ENCODE results near the gene RAPGEF1.

RAPGEF1 gene

GRCh38 chr9:131688377-131688776, 51.5 kb downstream of the RAPGEF1 start:
- TF ChIP-seq YY1 (IDR thresholded peaks at IDR 0.05; ENCODE audit: low read depth) (no peak), FOXM1 (IDR thresholded peaks at IDR 0.05; ENCODE audit: borderline replicate concordance, low read depth) (no peak), USF1 (IDR thresholded peaks at IDR 0.05) (no peak), NFIC (IDR thresholded peaks at IDR 0.05) (no peak), CREB1 (IDR thresholded peaks at IDR 0.05; ENCODE audit: low read depth) (no peak)

GRCh38 chr9:131685753-131686706, 53.8 kb downstream of the RAPGEF1 start:
- TF ChIP-seq MAX (IDR thresholded peaks at IDR 0.05) (no peak), TCF12 (IDR thresholded peaks at IDR 0.05; ENCODE audit: low read depth) (no peak), REST (IDR thresholded peaks at IDR 0.05; ENCODE audit: low read depth) (no peak), CEBPB (IDR thresholded peaks at IDR 0.05) (no peak)

GRCh38 chr9:131682261-131682660, 57.6 kb downstream of the RAPGEF1 start:
- no peak for TF ChIP-seq CREB1 (IDR thresholded peaks at IDR 0.05; ENCODE audit: low read depth)
- TF ChIP-seq TCF12 (IDR thresholded peaks at IDR 0.05; ENCODE audit: low read depth) = no peak
- no peak for TF ChIP-seq EP300 (IDR thresholded peaks at IDR 0.05; ENCODE audit: borderline replicate concordance)
- no peak for TF ChIP-seq USF1 (IDR thresholded peaks at IDR 0.05)
- no peak for TF ChIP-seq FOXM1 (IDR thresholded peaks at IDR 0.05; ENCODE audit: borderline replicate concordance, low read depth)
- no peak for TF ChIP-seq CEBPB (IDR thresholded peaks at IDR 0.05)
- TF ChIP-seq TEAD4 (IDR thresholded peaks at IDR 0.05) = no peak
- no peak for TF ChIP-seq EGR1 (IDR thresholded peaks at IDR 0.05)
- TF ChIP-seq YY1 (IDR thresholded peaks at IDR 0.05; ENCODE audit: low read depth) = no peak
- TF ChIP-seq ZBTB7A (IDR thresholded peaks at IDR 0.05; ENCODE audit: low read depth) = no peak
- no peak for TF ChIP-seq RAD21 (IDR thresholded peaks at IDR 0.05; ENCODE audit: low read depth)
- no peak for TF ChIP-seq MAX (IDR thresholded peaks at IDR 0.05)
- no peak for TF ChIP-seq NFIC (IDR thresholded peaks at IDR 0.05)
- no peak for TF ChIP-seq REST (IDR thresholded peaks at IDR 0.05; ENCODE audit: low read depth)
- TF ChIP-seq TAF1 (IDR thresholded peaks at IDR 0.05; ENCODE audit: low read depth) = no peak

GRCh38 chr9:131679261-131680020, 60.4 kb downstream of the RAPGEF1 start:
- TF ChIP-seq REST (IDR thresholded peaks at IDR 0.05; ENCODE audit: low read depth) = no peak
- TF ChIP-seq USF1 (IDR thresholded peaks at IDR 0.05) = no peak
- TF ChIP-seq EGR1 (IDR thresholded peaks at IDR 0.05) = no peak
